ENCODE results near the gene ZFAND5.

DNA sequence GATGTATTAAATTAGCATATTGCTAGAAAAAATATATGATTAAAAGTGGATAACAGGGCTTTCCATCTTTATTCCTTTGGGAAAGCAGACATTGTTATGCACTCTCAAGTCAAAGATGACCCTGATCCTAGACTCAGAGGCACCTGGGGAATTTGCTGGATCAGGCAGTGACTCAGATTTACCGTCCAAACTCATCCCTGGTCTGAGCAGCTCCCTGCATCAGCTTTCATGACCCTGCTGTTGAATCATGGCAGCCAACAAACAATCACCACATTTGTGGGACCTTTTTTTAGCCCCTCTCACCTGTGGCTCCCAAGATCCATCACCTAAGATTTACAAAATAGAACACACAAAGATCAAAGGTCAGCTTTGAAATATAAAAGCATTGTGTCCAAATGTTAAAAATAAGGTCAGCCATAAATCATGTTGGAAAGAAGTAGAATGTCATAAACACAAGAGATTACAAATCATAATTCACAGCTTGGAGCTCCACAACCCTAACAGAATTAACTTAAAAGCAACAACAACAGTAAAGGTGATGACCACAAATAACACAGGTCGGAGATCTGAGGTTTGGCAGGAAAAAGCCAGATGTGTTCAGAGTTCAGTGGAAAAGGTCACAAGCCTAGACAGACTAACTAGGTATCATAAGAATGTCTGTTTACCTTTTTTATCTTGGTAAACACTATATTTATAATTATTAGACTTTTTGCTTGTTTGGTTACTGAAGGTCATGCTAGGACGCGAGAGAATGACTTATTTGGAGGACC lies 55.5 kb downstream of the ZFAND5 start:
- TF ChIP-seq CTCF (IDR thresholded peaks at IDR 0.05 in 4 of 5, conservative IDR thresholded peaks at IDR 0.05 in 1 of 5) (no peak), POLR2A (IDR thresholded peaks at IDR 0.05) (no peak)

Data from gastrocnemius medialis (tissue), 4 donors.